Heart right ventricle (tissue), 16 donors: ENCODE results near the gene KIF6. TPM values are rescaled to one million over a fixed set of nuclear protein-coding genes. Genes with fewer than 3 reads are reported as not detected.

ENCODE experiments used
- ATAC-seq, 8 donors: fragments of 200-7000 bp; cut with Tn5 transposase; one replicate each; pipeline ENCODE4 v1.9.1; 2020; ENCODE audit warnings: mild to moderate bottlenecking in 8 of 8, moderate library complexity in 8 of 8, moderate number of reproducible peaks in 1 of 8
- DNase-seq, 2 donors: peaks; one replicate each; pipeline ENCODE4 v3.0.0-alpha.2; 2020
- H3K27ac ChIP-seq, 10 donors: fragments of 200-600 bp; sonication (generic) in 2 of 10; one replicate each; pipeline versions ENCODE4 v1.5.0 to v1.8.0; 2020 to 2022; ENCODE audit warnings: mild to moderate bottlenecking in 3 of 10
- H3K27me3 ChIP-seq, 7 donors: fragments of 200-600 bp; one replicate each; pipeline ENCODE4 v1.8.0; 2021 to 2022; ENCODE audit warnings: mild to moderate bottlenecking in 2 of 7
- H3K36me3 ChIP-seq, 9 donors: fragments of 200-600 bp; sonication (generic) in 1 of 9; one replicate each; pipeline versions ENCODE4 v1.5.0 to v1.8.0; 2020 to 2022; ENCODE audit warnings: mild to moderate bottlenecking in 2 of 9
- H3K4me1 ChIP-seq, 9 donors: fragments of 200-600 bp; sonication (generic) in 1 of 9; one replicate each; pipeline versions ENCODE4 v1.5.0 to v1.8.0; 2020 to 2022; ENCODE audit warnings: mild to moderate bottlenecking in 4 of 9
- H3K4me3 ChIP-seq, 10 donors: fragments of 200-600 bp; sonication (generic) in 2 of 10; one replicate each; pipeline versions ENCODE4 v1.5.0 to v1.8.0; 2020 to 2022; ENCODE audit warnings: mild to moderate bottlenecking in 7 of 10, moderate library complexity in 2 of 10
- H3K9me3 ChIP-seq, 11 donors: fragments of 200-600 bp in 10 of 11; sonication (generic) in 2 of 11; one replicate each; pipeline versions ENCODE4 v1.5.0 to v1.8.0; 2013 to 2022; ENCODE audit warnings: mild to moderate bottlenecking in 2 of 11, control low read depth in 1 of 11, moderate library complexity in 1 of 11
- WGBS, 2 donors: extraction: QIAGEN DNeasy Blood & Tissue Kit; methylation state at CpG; one replicate each; pipeline ENCODE4 v1.1.7; 2013; ENCODE audit warnings: inconsistent platforms in 1 of 2; 5-methylcytosine and 5-hydroxymethylcytosine counted together
- intact Hi-C, 10 donors: fragments of 100-400 bp; cut with DNase I; formaldehyde crosslinking; loops; one replicate each; pipeline versions ENCODE4 v1.11.1 to v1.14.2; 2022
- polyA plus RNA-seq, 2 donors: library from polyadenylated mRNA; stranded (reverse); fragments of 200-250 nt; gene quantifications; one replicate each; pipeline ENCODE4 v1.2.3, GENCODE V29; 2013
- total RNA-seq, 10 donors: library from RNA; stranded (reverse); fragmentation: NEBNext Ultra II Directional in 3 of 10; extraction: Animal tissue kit (Norgen Biotek cat#: 25700) in 3 of 10; gene quantifications; one replicate each; pipeline versions ENCODE4 v1.2.1 to v1.2.4, GENCODE V29; 2021 to 2023
- TF ChIP-seq, protein P1 (sequence below), 9 donors: fragments of 200-600 bp; sonication (generic) in 2 of 9; IDR thresholded peaks; one replicate each; pipeline versions ENCODE4 v1.5.0 to v1.8.0; 2021 to 2022; ENCODE audit warnings: antibody characterized with exemption in 9 of 9, mild to moderate bottlenecking in 5 of 9, moderate library complexity in 1 of 9
- donor health status: Arrhythmogenic right ventricular cardiomyopathy.
- donor health status: ischemic (EF 13 %, LVEDD 7.1; RV severe dilation, severe dysfunction).
- donor health status: healthy with polysubstance abuse.
- donor health status: DM: no; HTN: yes; CAD: no.
- donor health status: DM: no; HTN: no; CAD: no.
- donor health status: ischemic (EF 25% LVEDD 6.9; RV normal size, moderate dysfunction).
- donor health status: ischemic (EF 25% LVEDD 5.7; RV mildly dilated, moderate dysfunction).
- donor health status: healthy.
- donor health status: DM: yes; HTN: yes; CAD: no.
- donor health status: Ischemic cardiomyopathy.
- donor health status: ischemic (EF 35%, LVEDD 5.7; RV mildly dilated, moderate dysfunction).
- donor health status: nonischemic (EF 11% LVEDD 7.7; RV severe dilation, severe dysfunction).
- donor health status: DM: yes; HTN: yes; CAD: no.
- donor health status: PGD.
- donor health status: ischemic (EF 29% LVEDD 5.4; RV normal size, mild dysfunction).
- donor health status: nonischemic (EF 23%, LVEDD 6.1; RV moderate dilation, normal function).

Gene KIF6
- total and polyA plus RNA-seq, 12 donors, result 0.01 to 1.6 (median 0.45) TPM; not detected in 2

- Histone ChIP-seq H3K36me3 (no peaks in the 10 kb centered on the region), H3K4me3 (no peak overlapping the region), H3K9me3 (no peaks in the 10 kb centered on the region), H3K27ac (no peak overlapping the region), H3K27me3 (no peaks in the 10 kb centered on the region), H3K4me1 (no peaks in the 10 kb centered on the region)
- intact Hi-C loops, result no loop called here
- no peak for DNase-seq
- TF ChIP-seq, protein P1, sequence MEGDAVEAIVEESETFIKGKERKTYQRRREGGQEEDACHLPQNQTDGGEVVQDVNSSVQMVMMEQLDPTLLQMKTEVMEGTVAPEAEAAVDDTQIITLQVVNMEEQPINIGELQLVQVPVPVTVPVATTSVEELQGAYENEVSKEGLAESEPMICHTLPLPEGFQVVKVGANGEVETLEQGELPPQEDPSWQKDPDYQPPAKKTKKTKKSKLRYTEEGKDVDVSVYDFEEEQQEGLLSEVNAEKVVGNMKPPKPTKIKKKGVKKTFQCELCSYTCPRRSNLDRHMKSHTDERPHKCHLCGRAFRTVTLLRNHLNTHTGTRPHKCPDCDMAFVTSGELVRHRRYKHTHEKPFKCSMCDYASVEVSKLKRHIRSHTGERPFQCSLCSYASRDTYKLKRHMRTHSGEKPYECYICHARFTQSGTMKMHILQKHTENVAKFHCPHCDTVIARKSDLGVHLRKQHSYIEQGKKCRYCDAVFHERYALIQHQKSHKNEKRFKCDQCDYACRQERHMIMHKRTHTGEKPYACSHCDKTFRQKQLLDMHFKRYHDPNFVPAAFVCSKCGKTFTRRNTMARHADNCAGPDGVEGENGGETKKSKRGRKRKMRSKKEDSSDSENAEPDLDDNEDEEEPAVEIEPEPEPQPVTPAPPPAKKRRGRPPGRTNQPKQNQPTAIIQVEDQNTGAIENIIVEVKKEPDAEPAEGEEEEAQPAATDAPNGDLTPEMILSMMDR (IDR thresholded peaks at IDR 0.05), result no peak
- no peak for ATAC-seq
- 75 to 87% methylated on average over 2 of the region's 2 CpGs for WGBS, 2 donors
Observed at GRCh38 chr6:39446909-39447308, 278.3 kb downstream of the KIF6 start.

GRCh38 chr6:39445667-39446066 lies 279.5 kb downstream of the KIF6 start:
- TF ChIP-seq, protein P1 (IDR thresholded peaks at IDR 0.05), result no peak
- Histone ChIP-seq H3K9me3 (no peaks in the 10 kb centered on the region), H3K36me3 (no peaks in the 10 kb centered on the region), H3K27me3 (no peaks in the 10 kb centered on the region), H3K4me1 (no peaks in the 10 kb centered on the region), H3K27ac (no peak overlapping the region), H3K4me3 (no peak overlapping the region)
- ATAC-seq (no peak), DNase-seq (no peak)
- 96 to 100% methylated on average over 1 of the region's 1 CpG for WGBS, 2 donors
- intact Hi-C loops, result no loop called here

GRCh38 chr6:39444479-39445019 lies 280.7 kb downstream of the KIF6 start:
- Histone ChIP-seq H3K9me3 (no peaks in the 10 kb centered on the region), H3K4me3 (no peak overlapping the region), H3K27me3 (no peaks in the 10 kb centered on the region), H3K36me3 (no peaks in the 10 kb centered on the region), H3K27ac (no peak overlapping the region), H3K4me1 (no peaks in the 10 kb centered on the region)
- WGBS, 2 donors, result 84 to 90% methylated on average over 5 of the region's 5 CpGs
- intact Hi-C loops, result no loop called here
- TF ChIP-seq, protein P1 (IDR thresholded peaks at IDR 0.05), result no peak
- ATAC-seq (no peak), DNase-seq (no peak)

DNA sequence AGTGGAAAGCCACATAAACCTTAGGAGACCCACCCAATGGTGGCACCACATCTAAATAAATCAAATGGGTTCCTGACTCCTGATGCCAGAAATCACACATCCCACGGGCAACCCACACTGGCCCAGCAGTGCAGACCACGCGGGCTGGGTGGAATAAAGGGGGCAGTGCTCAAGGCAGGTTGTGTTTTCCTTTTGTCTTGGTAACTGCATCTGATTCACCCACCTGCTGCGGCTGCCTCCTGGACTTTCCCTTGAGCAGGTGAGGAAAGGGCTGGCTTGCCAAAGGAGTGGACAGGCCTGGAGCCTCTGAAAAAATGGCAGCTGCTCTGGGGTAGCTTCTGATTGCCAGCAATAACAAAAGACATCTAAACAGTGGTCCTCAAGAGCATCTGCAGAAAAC lies 283.2 kb downstream of the KIF6 start:
- H3K4me3 ChIP-seq, result no peak overlapping the region
- H3K9me3 ChIP-seq, result peaks cover 0 to 6% (median 0%) of the 10 kb centered on the region in 11 donors
- no peaks in the 10 kb centered on the region for H3K27me3 ChIP-seq
- ATAC-seq (no peak), DNase-seq (no peak)
- intact Hi-C loops, result no loop called here
- H3K4me1 ChIP-seq, result no peaks in the 10 kb centered on the region
- no peaks in the 10 kb centered on the region for H3K36me3 ChIP-seq
- H3K27ac ChIP-seq, result no peak overlapping the region
- 93 to 94% methylated on average over 4 of the region's 4 CpGs for WGBS, 2 donors
- TF ChIP-seq, protein P1 (IDR thresholded peaks at IDR 0.05), result no peak
